Fibroblast of skin of left biceps (primary cell): ENCODE data around the gene HMX1.

ENCODE experiments used
- DNase-seq, 2 experiments: peaks; one replicate each; pipeline ENCODE4 v3.0.0-alpha.2; 2013; ENCODE audit warnings: low read depth in 2 of 2

HMX1 gene

DNA sequence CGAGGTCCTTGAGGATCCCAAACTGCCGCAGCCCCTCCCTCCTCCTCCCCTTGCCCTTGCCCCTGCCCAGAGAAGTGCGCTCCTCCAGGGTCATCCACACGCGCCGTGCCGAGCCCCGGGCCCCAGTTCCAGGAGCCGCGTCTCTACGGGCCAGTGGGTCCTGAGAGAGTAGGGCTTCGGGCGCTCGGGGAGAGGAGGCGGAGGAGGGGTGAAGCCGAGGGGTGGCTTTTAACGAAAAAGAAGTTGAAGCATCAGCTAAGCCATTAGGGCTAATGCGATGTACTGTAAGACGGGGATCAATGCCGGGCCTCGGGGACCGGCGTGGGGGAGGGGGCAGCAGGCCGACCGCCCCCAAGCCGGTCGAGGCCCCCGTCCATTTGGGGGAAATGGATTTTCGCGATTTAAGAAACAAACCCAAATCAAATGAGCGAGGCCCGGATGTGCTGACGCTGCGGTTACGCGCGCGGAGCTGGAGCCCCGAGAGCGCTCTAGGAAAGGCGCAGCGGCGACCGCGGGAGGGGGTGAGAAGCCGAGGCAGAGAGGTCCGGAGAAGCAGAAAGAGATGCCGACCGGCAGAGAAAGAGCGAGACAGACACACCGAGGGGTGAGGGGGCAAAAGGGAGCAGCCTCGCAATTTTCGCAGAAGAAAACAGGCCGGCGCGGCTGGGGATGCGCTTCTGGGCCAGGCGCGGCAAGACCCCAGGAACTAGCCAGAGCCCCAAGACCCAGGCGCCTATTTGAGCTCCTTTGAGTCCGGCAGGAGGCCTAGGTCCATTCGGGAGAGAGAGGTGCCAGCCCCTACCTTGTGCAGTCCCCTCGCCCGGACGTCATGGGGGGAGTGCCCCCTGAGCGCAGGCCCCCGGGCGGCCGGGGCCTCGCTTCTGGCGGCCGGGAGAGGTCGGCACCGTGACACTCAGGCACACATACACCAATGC lies 13.6 kb downstream of the HMX1 start:
- no peak for DNase-seq

DNA sequence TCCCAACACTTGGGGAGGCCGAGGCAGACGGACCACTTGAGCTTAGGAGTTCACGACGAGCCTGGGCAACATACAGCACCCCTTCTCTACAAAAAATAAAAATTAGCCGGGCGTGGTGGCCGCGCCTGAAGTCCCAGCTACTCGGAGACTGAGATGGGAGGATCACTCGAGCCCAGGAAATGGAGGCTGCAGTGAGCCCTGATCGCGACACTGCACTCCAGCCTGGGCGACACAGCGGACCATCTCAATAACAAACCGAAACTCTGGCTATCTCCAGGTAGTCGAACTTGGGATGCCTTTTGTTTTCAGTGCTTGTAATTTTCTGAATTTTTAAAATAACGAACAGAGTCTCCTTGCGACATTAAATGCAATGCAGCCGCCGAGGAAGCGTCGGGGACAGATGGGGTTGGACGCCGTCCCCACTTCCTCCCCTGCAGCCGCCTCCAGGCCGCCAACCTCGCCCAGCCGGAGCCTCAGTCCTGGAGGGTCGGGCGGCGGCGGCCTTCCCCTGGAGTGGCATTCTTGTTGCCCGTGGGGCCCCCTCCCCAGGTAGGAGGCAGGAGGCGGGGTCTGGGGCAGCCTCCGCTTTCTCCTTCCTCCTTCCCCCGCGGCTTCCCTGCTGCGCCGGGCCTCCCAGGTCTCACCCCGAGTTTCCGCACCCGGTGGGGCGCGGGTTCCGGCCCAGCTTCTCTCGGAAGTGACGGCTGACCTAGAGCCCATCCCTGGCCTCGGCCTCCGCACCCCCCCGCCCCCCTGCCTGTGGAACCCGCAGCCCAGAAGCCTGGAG lies 14.6 kb downstream of the HMX1 start:
- no peak for DNase-seq

GRCh38 chr4:8855818-8856245 lies 15.8 kb downstream of the HMX1 start:
- DNase-seq: no peak

DNA sequence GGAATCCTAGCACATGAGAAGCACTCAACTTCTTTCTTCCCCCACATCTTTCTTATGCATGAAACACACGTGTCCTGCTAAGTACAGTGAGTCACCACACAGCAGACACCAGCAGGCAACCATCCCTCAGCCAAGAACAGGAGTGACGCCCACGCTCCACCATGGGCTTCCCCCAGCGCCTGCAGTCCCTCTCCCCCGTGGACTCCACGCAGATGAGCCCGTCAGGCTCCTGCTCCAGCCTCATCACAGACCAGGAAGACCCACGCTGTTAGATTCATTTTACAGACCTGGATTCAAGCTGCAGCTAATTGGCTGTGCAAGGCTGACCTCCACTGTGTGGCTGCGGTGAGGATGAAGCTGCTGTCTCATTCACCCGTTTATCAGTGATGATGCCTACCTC lies 16.7 kb downstream of the HMX1 start:
- no peak for DNase-seq

DNA sequence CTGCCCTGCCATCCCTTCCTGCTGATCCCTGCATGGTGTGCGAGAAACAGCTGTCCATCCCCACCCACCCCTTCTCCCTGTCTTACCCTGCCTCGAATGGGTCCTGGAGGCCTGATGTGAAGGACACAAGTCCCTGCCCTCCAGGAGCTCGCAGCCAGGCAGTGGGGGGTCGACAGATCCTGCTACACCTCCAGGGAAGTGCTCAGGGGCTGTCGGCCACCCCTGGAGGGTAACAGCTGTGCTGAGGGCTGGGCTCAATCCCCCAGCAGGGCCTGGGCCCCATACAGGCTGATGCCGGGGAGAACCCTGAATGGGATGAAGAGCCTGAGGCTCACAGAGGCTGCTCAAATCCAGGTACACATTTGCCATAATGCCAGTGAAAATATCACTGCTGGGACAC lies 17.6 kb downstream of the HMX1 start:
- DNase-seq: no peak

DNA sequence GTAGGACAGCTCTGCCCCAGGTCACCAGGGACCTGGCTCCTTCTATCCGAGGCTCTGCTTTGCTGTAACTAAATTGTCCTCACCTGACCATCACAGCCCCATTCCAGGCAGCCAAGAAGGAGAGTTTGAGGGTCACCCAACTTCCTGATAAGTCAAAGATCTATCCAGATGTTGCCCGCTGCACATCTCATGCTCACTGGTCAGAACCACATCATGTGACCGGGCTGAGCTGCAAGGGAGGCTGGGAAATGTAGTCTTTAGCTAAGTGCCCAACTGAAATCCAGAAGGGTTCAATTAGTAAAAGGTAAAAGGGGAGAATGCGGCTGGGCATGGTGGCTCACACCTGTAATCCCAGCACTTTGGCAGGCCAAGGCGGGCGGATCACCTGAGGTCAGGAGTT lies 18.4 kb downstream of the HMX1 start:
- DNase-seq: no peak

DNA sequence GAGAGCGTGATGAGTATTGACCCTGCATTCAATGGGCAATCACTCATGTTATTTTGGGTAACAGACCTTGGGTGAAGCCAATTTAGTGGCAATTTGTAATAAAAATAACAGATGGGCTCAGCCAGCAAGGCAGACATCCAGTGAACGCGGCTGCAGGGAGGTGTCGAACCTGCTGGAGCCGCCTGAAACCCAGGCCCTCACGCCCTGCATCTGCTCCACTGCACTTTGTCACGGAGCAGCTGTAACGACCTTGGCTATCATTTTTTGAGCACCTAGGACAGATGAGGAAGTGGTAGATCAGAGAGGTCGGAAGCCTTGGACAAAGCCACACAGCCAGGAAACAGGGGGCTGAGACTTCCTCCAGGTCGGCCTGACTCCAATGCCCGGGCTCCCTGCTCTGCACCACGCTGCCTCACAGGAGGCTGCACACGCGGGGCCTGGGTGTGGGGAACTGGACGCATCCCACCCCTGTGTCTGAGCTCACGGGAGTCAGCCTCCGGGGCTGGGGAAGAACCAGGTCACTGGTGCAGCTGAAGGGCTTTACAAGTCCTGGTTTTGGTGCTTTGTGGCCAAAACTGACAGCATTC lies 19.4 kb downstream of the HMX1 start:
- no peak for DNase-seq

DNA sequence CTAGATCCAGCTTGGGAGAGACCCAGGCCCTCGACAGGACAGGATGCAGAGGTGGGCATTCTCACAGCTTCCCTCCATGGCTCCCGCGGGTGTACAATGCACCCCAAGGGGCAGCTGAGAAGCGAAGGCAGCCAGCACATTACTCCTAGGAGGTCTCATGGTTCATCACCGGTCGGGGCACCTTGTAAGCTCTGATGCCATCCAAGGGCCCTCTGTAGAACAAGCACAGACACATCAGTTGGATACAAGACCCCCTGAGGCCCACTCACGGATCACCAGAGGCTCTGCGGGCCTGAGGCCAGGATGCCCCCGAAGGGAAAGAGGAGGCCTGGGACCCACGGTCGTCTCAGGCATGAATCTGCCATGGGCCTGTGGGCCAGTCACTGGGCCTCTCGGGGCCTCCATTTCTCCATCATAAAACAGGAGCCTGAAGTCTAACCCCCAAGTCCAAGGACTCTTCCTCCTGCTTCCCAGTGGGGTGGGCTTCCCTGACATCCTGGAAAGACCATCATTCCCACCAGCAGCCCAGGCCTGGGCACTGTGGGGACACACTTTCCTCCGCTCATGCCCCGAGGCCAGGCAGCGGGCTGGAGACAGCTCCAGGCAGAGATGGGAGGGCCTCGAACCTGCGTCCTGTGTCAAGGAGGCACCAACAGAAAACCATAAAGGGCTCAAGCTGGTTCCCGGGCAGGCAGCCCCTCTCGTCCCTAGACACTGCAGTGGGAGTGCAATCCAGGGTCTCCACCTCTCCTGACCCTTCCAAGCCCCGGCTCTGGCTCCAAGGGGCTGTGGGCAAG lies 20.1 kb downstream of the HMX1 start:
- DNase-seq: no peak

- DNase-seq: no peak
Measured at GRCh38 chr4:8850830-8851188, 20.8 kb downstream of the HMX1 start.

GRCh38 chr4:8850074-8850829 lies 21.4 kb downstream of the HMX1 start:
- DNase-seq: no peak

DNA sequence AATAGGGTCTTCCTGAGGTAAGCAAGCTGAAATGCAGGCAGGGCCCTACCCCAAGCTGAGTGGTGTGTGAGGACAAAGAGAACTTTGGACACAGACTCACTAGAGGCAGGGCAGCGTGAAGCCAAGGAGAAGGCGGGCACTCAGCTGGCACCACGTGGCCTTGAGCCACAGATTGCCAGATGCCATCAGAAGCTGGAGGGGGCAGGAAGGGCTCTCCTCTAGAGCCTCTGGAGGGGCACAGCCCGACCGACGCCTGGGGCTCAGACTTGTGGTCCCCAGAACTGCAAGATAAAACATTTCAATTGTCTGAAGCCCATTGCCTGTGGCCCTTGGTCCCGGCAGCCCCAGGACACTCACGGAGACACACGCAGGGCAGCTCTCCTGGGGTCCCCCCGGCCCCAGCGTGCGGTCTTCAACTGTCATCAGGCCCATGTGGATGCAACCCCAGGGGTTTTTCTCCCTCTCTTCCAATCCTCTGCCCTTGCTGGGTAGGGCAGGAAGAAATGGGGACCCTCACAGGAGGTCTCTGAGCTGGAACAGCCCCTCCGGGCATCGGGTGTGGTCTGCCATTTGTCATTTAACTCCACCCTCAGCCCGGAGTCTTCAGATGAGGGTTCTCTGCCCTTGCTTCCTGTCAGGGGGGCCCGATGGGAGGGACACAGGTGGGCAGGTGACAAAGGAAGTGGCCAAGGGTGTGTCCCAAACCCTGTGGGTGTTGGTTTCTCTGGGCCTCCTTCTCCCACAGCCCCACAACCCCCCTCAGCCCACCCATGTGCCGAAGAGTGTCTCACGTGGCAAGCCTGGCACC lies 22.2 kb downstream of the HMX1 start:
- DNase-seq: no peak

GRCh38 chr4:8848507-8849265 lies 23.0 kb downstream of the HMX1 start:
- DNase-seq: no peak

- no peak for DNase-seq
Measured at GRCh38 chr4:8847764-8848163, 23.9 kb downstream of the HMX1 start.

DNA sequence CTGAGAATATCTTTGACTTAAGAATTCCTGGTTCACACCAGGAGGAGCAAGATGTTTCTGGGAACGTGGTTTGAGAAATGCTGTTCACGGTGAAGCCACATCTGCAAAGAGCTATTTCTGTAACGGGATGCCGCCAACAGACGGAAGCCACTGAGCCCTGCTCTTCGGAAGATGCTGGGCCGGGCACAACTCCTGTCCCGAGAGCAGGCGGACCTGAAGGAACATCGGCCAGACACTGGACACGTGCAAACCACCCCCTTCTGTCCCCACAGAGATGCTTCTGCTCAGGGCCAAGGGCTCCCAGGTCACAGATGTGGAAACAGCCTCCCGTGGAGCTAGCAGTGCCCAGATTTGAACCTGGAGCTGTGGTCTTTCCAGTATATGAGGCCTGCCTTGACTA lies 24.3 kb downstream of the HMX1 start:
- no peak for DNase-seq

- no peak for DNase-seq
Measured at GRCh38 chr4:8846826-8847225, 24.8 kb downstream of the HMX1 start.

- DNase-seq: no peak
Measured at GRCh38 chr4:8846046-8846720, 25.5 kb downstream of the HMX1 start.

GRCh38 chr4:8844976-8845690 lies 26.5 kb downstream of the HMX1 start:
- no peak for DNase-seq

GRCh38 chr4:8843597-8843996 lies 28.0 kb downstream of the HMX1 start:
- DNase-seq: no peak
